ENCODE measurements around the gene ASCC3.
"Not testable (repeated sequence)": the region's sequence is repeated elsewhere in the genome, so short reads cannot be mapped to it uniquely, and the experiment has no call there.

Gene ASCC3

GRCh38 chr6:100745419-100746041, 135.6 kb downstream of the ASCC3 start:
- Histone ChIP-seq H3K9me2 (ENCODE audit: low read depth, low read length) (no peaks in the 10 kb centered on the region), H3K9me3 (ENCODE audit: low read length) (peaks cover 3% of the 10 kb centered on the region; the same call in 1 of the 2 replicates), H3K4me3 (ENCODE audit: low read depth, low read length, poor library complexity, severe bottlenecking) (no peak overlapping the region), H3F3A (ENCODE audit: insufficient read depth, low read length) (no peaks in the 10 kb centered on the region), H3K27me3 (ENCODE audit: insufficient read depth, low read length) (no peaks in the 10 kb centered on the region), H4K20me1 (ENCODE audit: insufficient read depth, low read length) (no peaks in the 10 kb centered on the region), H3K9ac (ENCODE audit: low read length) (no peak overlapping the region), H3K4me2 (ENCODE audit: low read length) (no peak overlapping the region), H3K4me1 (ENCODE audit: insufficient read depth, low read length, severe bottlenecking) (no peaks in the 10 kb centered on the region), H3K27ac (ENCODE audit: low read depth, low read length, poor library complexity, severe bottlenecking) (no peak overlapping the region), H3K79me2 (ENCODE audit: insufficient read depth, low read length) (no peaks in the 10 kb centered on the region), H3K36me3 (ENCODE audit: insufficient read depth, low read length) (peaks cover 20% of the 10 kb centered on the region), H2AFZ (ENCODE audit: low read length) (no peak overlapping the region)
- no peak for TF ChIP-seq EZH2 (IDR thresholded peaks at IDR 0.05; ENCODE audit: borderline replicate concordance, low read length)
- TF ChIP-seq, protein P1, sequence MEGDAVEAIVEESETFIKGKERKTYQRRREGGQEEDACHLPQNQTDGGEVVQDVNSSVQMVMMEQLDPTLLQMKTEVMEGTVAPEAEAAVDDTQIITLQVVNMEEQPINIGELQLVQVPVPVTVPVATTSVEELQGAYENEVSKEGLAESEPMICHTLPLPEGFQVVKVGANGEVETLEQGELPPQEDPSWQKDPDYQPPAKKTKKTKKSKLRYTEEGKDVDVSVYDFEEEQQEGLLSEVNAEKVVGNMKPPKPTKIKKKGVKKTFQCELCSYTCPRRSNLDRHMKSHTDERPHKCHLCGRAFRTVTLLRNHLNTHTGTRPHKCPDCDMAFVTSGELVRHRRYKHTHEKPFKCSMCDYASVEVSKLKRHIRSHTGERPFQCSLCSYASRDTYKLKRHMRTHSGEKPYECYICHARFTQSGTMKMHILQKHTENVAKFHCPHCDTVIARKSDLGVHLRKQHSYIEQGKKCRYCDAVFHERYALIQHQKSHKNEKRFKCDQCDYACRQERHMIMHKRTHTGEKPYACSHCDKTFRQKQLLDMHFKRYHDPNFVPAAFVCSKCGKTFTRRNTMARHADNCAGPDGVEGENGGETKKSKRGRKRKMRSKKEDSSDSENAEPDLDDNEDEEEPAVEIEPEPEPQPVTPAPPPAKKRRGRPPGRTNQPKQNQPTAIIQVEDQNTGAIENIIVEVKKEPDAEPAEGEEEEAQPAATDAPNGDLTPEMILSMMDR (IDR thresholded peaks at IDR 0.05; ENCODE audit: low read length): no peak

- TF ChIP-seq EZH2 (IDR thresholded peaks at IDR 0.05; ENCODE audit: borderline replicate concordance, low read length): no peak
- TF ChIP-seq, protein P1 (IDR thresholded peaks at IDR 0.05; ENCODE audit: low read length): no peak
- Histone ChIP-seq H2AFZ (ENCODE audit: low read length) (no peak overlapping the region), H3K27ac (ENCODE audit: low read depth, low read length, poor library complexity, severe bottlenecking) (no peak overlapping the region), H3K79me2 (ENCODE audit: insufficient read depth, low read length) (no peaks in the 10 kb centered on the region), H3K27me3 (ENCODE audit: insufficient read depth, low read length) (no peaks in the 10 kb centered on the region), H3K9ac (ENCODE audit: low read length) (no peak overlapping the region), H3K4me3 (ENCODE audit: low read depth, low read length, poor library complexity, severe bottlenecking) (no peak overlapping the region), H4K20me1 (ENCODE audit: insufficient read depth, low read length) (no peaks in the 10 kb centered on the region), H3F3A (ENCODE audit: insufficient read depth, low read length) (no peaks in the 10 kb centered on the region), H3K36me3 (ENCODE audit: insufficient read depth, low read length) (peaks cover 13% of the 10 kb centered on the region), H3K9me2 (ENCODE audit: low read depth, low read length) (no peaks in the 10 kb centered on the region), H3K4me1 (ENCODE audit: insufficient read depth, low read length, severe bottlenecking) (no peaks in the 10 kb centered on the region), H3K4me2 (ENCODE audit: low read length) (no peak overlapping the region), H3K9me3 (ENCODE audit: low read length) (peaks cover 3% of the 10 kb centered on the region; the same call in 1 of the 2 replicates)
These were observed 140.7 kb downstream of the ASCC3 start for GRCh38 chr6:100740439-100740838.

DNA sequence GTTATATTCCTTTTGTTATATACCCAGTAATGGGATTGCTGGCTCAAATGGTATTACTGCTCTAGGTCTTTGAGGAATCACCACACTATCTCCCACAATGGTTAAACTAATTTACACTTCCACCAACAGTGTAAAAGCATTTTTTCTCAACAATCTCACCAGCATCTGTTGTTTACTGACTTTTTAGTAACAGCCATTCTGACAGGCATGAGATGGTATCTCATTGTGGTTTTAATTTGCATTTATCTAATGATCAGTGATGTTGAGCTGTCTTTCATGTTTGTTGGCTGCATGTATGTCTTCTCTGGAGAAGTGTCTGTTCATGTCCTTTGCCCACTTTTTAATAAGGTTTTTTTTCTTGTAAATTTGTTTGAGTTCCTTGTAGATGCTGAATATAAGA, 143.4 kb downstream of the ASCC3 start:
- H3K9ac ChIP-seq (ENCODE audit: low read length); H3K4me1 ChIP-seq (ENCODE audit: insufficient read depth, low read length, severe bottlenecking); H4K20me1 ChIP-seq (ENCODE audit: insufficient read depth, low read length); H3F3A ChIP-seq (ENCODE audit: insufficient read depth, low read length); H3K36me3 ChIP-seq (ENCODE audit: insufficient read depth, low read length); H3K27me3 ChIP-seq (ENCODE audit: insufficient read depth, low read length); H3K79me2 ChIP-seq (ENCODE audit: insufficient read depth, low read length); H3K4me2 ChIP-seq (ENCODE audit: low read length); H3K4me3 ChIP-seq (ENCODE audit: low read depth, low read length, poor library complexity, severe bottlenecking); H2AFZ ChIP-seq (ENCODE audit: low read length); H3K27ac ChIP-seq (ENCODE audit: low read depth, low read length, poor library complexity, severe bottlenecking); H3K9me2 ChIP-seq (ENCODE audit: low read depth, low read length); H3K9me3 ChIP-seq (ENCODE audit: low read length): not testable (repeated sequence)

GRCh38 chr6:100731411-100731810, 149.7 kb downstream of the ASCC3 start:
- Histone ChIP-seq H2AFZ (ENCODE audit: low read length) (no peak overlapping the region), H3K9me3 (ENCODE audit: low read length) (no peaks in the 10 kb centered on the region), H3K9ac (ENCODE audit: low read length) (no peak overlapping the region), H4K20me1 (ENCODE audit: insufficient read depth, low read length) (no peaks in the 10 kb centered on the region), H3K4me2 (ENCODE audit: low read length) (no peak overlapping the region), H3F3A (ENCODE audit: insufficient read depth, low read length) (no peaks in the 10 kb centered on the region), H3K27ac (ENCODE audit: low read depth, low read length, poor library complexity, severe bottlenecking) (no peak overlapping the region), H3K4me3 (ENCODE audit: low read depth, low read length, poor library complexity, severe bottlenecking) (no peak overlapping the region), H3K9me2 (ENCODE audit: low read depth, low read length) (no peaks in the 10 kb centered on the region), H3K79me2 (ENCODE audit: insufficient read depth, low read length) (no peaks in the 10 kb centered on the region), H3K4me1 (ENCODE audit: insufficient read depth, low read length, severe bottlenecking) (no peaks in the 10 kb centered on the region), H3K27me3 (ENCODE audit: insufficient read depth, low read length) (no peaks in the 10 kb centered on the region), H3K36me3 (ENCODE audit: insufficient read depth, low read length) (no peaks in the 10 kb centered on the region)
- TF ChIP-seq EZH2 (IDR thresholded peaks at IDR 0.05; ENCODE audit: borderline replicate concordance, low read length): no peak
- TF ChIP-seq, protein P1 (IDR thresholded peaks at IDR 0.05; ENCODE audit: low read length): no peak

Measured in OCI-LY1 (cell line).